EH (cell line): Measurements from ENCODE around the gene MAP2K7.
"Not testable (repeated sequence)": the region's sequence is repeated elsewhere in the genome, so short reads cannot be mapped to it uniquely, and the experiment has no call there.

Experiments used
- DNase-seq: peaks from one replicate; pipeline ENCODE4 v3.0.0-alpha.2; 2015; ENCODE audit warnings: low read depth

Gene MAP2K7

GRCh38 chr19:7908078-7908699 is 4.5 kb downstream of the MAP2K7 start:
- no peak for DNase-seq

DNA sequence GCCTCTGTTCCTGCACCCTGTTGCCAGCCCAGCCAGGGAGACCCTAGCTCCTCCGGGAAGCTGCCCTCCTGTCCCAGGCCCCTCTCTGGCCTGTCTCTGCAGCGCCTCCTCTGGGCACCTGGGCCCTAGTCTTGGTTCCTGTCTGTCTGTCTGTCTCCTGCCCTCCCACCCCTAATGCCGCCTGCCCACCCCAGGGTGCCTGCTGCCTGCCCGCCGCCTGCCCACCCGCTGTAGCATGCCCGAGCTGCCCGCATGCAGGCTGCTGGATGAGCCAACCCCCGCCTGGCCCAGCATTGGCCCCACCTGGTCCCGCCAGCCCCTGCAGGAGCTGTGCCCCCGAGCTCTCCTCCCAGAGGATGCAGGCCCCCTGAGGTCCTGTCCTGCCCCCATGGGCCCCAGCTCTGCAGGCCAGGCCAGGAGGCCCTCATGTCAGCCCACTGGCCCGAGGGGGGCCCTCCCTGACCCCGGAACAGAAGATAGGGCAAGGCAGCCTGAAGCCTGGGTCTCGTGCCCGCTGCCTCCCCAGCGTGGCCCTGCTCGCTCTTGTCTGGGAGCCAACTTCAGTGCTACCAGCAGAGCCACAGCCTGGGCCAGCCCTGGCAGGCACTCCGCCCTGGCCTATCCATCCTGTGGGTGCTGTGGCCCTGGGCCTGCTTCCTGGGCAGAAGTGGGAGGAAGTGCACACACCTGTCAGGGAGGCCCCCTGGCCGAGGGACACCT is 5.2 kb downstream of the MAP2K7 start:
- DNase-seq, result no peak

- no peak for DNase-seq
These were observed 5.9 kb downstream of the MAP2K7 start for GRCh38 chr19:7909471-7910067.

GRCh38 chr19:7910321-7911161 is 6.9 kb downstream of the MAP2K7 start:
- no peak for DNase-seq

- no peak for DNase-seq
These were observed 7.9 kb downstream of the MAP2K7 start for GRCh38 chr19:7911508-7912143.

- no peak for DNase-seq
These were observed 8.5 kb downstream of the MAP2K7 start for GRCh38 chr19:7912144-7912696.

DNA sequence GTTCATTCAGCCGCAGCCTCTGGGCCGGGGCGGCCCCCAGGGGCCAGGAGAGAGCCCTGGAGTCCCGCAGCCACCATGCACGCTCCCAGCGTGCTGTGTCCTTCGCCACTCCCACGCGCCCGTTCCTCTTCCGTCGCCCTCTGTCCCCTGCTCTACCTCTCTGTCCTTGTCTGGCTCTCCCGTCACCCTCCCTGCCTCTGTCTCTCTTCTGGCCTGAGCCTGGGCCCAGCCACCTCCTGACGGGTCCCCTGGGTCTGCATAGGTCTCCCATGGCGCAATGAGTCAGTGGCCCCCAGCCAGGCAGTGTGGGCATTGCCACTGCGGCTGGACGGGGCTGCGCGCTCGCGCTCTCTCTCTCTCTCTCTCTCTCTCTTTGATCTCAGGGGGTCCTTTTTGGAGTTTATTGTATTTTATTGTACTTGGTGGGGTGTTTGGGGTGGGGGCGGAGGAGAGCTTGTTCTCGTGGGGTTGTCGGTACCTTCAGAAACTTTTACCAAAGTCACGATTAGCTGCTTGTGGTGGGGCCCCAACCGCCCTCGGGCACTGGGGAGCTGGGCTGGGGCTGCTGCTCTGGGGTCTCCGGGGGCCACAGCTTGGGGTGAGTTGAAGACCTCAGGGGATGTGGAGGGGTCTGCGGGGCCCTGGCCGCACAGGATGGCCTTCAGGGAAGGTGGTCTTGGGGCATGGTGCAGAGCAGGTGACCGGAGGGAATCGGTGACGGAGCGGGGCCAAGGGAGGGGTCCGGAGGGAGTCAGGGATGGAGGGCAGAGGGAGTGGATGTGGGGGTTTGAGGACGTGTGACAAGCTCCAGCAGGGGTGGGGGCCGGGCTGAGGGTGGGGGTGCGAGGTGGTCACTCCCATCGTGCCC is 9.3 kb downstream of the MAP2K7 start:
- DNase-seq, result no peak

DNA sequence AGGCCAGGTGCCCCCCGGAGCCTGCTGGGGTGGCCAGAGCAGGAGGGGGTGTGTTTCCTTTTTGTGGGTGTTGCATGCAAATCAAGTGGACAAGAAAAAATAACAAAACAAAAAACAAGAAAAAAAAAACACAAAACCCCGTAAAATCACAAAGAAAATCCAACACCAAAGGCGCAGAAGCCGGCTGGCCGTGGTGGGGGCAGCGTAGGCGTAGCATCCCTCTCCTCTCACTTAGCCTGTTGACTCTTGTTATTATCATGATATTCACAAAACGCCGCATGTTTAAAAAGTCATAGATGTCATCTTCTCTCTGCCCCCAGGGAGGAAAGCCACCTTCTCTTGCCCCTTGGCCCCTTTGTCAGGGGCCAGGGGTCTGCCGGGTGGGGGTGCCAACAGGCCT is 10.0 kb downstream of the MAP2K7 start:
- no peak for DNase-seq

DNA sequence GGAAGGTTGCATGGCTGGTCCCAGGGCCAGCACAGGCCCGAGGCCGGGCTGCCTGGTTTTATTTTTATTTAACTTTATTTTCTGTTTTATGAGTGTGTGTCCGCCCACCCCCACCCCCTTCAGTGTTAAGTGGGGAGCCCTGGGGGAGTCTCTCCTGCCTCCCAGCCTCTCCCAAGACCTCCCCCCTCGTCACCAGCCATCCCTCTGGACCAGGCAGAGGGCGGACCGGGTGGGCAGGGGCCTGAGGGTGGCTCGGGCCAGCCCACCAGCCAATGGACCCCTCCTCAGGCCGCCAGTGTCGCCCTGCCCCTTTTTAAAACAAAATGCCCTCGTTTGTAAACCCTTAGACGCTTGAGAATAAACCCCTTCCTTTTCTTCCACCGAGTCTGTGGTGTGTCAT is 10.4 kb downstream of the MAP2K7 start:
- DNase-seq, result no peak

- no peak for DNase-seq
These were observed 10.9 kb downstream of the MAP2K7 start, which contains the start of gene TGFBR3L for GRCh38 chr19:7914598-7915045. TSS of gene TGFBR3L (plus strand) at chr19:7914830.

GRCh38 chr19:7915250-7916102 is 11.8 kb downstream of the MAP2K7 start:
- DNase-seq, result no peak

DNA sequence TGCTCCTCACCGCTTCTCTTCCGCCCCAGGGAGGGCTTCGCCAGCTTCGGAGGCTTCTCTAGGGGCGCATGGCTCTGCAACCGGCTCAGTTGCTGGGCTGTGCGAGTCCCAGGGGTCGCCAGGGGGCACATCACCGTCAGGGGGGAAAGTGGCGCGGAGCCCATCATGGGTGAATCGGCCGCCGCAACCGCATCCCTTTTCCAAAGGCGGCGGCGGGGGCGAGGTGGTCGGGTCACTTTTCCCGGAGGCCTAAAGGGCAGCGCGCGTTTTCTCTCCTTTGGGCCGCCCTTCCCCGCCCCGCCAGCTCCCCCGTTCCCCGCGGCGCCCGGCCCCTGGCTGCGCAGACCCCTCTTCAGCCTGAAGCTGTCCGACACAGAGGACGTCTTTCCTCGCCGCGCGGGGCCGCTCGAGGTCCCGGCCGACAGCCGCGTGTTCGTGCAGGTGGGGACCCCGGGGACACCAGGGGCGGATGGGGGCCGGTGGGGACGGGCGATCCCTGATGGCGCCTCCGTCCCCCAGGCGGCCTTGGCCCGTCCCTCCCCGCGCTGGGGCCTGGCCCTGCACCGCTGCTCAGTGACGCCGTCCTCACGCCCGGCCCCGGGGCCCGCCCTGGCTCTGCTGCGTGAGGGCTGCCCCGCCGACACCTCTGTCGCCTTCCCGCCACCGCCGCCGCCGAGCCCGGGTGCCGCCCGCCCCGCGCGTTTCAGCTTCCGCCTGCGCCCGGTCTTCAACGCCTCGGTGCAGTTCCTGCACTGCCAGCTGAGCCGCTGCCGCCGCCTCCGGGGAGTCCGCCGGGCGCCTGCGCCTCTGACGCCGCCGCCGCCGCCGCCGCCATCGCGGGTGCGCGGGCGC is 12.7 kb downstream of the MAP2K7 start:
- peak; percentile 45 for DNase-seq

- DNase-seq, result no peak
These were observed 13.2 kb downstream of the MAP2K7 start for GRCh38 chr19:7916955-7917266.

DNA sequence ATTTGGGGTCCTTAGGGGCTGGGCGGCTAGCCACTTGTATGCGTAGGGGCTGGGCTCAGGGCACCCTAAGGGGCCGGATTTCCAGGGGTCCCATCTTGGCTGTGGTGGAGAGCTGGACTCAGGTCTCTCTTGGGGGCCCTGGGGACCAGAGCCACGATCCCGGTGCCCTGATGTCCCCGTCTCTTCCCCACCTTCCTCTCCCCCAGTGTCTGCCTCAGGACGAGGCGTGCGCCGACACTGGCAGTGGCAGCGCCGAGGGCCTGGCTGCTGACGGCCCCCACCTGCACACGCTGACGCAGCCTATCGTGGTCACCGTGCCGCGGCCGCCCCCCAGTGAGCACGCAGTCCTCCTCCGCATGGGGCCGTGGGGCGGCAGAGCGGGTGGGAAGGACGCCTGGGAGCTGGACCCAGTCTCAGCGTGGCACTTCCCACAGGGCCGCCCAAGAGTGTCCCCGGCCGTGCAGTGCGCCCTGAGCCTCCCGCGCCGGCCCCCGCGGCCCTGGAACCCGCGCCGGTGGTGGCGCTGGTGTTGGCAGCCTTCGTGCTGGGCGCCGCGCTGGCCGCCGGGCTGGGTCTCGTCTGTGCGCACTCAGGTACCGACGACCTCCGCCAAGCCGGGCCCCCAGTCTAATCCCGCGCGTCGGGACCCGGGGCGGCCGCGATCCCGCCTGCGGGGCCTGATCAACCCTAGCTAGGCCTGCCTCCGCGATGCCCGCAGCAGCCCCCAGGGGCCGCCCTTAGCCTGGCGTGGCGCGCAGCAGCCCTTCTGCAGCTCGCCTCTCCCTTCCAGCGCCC is 13.8 kb downstream of the MAP2K7 start:
- DNase-seq, result peak; percentile 61

DNA sequence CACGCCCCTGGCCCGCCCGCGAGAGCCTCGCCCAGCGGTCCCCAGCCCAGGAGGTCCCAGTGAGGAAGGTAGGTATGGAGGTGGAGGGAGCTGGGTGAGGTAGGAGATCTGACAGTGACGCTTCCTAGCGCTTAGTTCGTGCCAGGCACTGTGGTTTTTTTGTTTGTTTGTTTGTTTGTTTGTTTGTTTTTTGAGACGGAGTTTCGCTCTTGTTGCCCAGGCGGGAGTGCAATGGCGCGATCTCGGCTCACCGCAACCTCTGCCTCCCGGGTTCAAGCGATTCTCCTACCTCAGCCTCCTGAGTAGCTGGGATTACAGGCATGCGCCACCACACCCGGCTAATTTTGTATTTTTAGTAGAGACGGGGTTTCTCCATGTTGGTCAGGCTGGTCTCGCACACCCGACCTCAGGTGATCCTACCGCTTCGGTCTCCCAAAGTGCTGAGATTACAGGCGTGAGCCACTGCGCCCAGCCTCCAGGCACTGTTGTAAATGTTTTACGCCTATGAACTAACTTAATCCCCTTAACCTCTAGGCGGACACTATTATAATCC is 14.5 kb downstream of the MAP2K7 start:
- DNase-seq, result not testable (repeated sequence)

- no peak for DNase-seq
These were observed 15.1 kb downstream of the MAP2K7 start for GRCh38 chr19:7918615-7919421.
